Measurements from ENCODE around the gene NFIB.

The NFIB gene

DNA sequence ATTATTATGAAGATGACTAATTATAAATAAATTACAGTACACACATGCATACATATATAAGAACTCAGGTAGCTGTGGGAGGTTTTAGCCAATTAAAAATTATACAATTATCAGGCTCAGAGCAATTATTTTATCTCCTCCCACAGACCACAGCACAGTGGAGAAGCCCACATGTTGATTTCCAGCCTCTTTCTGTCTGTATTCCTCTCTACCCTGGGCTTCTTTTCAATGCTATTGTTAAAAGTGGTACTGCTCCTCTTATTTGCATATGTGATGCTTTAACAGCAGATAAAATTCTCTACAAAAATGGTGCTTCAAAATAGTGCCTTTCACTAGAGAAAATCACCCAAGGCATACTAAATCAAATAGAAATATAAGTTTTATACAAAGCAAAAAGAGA, 218.7 kb downstream of the NFIB start:
- DNase-seq: no peak

DNA sequence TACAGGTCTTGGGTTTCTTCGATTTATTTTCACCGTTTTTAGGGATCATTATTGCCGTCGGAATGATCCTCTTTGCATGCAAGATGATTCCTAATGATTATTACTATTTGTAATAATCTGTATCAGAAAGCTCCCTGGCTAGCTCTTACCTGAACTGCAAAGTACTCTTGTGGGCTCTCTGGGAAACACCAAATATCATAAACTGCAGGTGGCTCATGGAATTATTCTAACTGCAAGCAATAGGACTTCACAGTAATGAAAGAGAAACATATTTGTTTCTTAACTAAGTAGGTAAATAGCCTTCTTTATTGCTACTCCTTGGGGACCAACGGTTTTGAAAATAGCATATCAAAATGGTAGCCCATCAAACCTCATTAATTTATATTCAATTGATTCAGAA, 219.4 kb downstream of the NFIB start:
- no peak for DNase-seq

DNA sequence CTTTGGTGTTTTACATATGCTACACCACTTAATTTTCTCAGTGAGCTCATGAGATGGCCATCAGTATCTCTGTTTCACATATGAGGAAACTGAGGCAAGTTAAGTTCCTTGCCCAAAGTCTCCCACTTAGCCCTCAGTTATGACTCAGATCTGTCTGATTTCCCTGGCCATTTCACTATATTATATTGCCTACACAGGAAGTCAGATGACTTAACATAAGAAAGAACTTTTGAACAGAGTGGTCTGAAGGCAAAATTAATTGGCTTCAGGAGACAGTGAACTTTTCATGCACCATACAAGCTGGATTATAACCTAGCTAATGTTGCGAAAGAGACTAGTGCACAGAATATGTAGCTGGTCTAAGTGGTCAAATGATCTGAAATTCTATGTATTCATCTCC, 221.6 kb downstream of the NFIB start:
- DNase-seq: no peak

DNA sequence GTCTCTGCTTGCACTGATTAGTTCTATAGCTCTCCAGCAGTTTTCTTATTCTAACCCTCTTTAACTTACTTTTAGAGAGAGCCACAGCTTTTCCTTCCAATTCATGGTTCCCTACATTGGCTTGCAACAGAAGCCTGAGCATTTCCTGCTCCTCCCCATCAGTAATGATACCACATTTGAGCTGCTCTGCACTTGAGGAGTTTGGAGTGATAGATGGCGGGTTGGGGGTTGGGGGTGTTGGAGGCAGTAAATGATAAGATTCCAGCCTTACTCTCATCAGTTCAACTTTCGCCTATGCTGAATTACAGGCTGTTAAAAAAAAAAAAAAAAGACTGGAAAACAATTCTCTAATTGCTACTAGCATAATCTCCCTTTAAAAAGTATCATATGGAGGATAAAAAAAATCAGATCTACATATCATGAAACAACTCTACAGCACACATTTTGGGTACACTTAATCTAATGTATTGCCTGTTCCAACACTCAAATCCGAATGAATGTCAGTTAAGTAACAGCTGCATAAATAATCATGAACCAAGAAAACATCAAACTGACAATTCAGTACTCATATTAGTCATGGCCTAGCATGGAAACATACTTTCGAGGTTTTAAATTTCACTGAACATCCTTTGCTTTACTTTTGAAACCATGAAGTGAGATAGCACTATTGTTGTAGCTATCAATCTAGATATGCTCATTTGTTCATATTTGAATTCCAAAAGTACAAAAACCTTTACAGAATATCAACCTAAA, 224.7 kb downstream of the NFIB start:
- no peak for DNase-seq

DNA sequence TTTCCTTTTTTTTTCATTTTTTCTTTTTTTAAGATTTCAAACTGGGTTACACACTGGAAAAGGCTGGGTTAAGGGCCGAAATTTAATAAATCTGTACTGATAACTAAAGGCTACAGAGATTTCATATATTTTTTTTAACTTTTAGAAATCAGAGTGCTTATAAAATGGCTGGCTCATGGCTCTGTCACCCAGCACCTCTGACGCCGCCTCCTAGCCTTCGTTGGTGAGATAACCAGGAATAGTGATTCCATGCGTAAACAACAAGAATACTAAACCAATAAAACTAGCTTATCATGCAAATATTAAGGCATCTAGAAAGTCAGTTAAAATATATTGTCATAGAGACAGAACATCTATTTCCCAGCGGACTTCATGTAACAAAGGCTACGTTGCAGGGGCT, 226.4 kb downstream of the NFIB start:
- no peak for DNase-seq

DNA sequence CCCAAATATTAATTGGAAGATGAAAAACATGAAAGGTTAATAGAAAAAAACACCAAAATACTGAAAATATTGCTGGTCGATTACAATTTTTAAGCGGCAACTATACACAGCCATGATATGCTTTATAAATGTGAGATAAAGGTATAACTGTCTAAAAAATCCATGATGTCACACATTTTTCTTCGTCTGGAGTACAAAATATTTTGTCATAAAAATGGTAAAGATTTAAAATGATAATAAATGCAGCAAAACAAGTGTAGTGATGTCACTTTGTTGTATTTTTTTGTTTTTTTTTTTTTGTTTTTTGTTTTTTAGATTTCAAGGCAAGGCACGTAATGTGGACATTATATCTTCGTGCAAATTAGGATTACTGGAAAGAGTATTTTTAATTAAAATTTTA, 227.4 kb downstream of the NFIB start:
- DNase-seq: no peak

DNA sequence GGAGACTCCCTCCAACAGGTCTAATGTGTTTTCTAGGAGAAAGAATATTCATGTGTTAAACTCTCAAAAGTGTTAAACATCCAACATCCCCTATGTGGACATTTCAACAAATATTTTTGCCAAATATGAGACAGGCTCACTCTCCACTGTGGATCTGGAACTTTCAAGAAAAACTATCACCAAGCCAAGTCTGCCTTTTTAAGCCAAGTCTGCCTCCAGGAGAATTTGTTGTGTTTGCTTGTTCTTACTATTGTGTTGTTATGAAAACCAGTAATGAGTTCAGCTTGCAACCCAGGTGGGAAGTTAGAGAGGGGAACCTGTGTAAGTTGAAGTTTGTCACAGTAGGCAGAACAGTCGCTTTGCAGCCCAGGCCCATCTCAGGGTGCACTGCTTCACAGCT, 228.1 kb downstream of the NFIB start:
- no peak for DNase-seq

DNA sequence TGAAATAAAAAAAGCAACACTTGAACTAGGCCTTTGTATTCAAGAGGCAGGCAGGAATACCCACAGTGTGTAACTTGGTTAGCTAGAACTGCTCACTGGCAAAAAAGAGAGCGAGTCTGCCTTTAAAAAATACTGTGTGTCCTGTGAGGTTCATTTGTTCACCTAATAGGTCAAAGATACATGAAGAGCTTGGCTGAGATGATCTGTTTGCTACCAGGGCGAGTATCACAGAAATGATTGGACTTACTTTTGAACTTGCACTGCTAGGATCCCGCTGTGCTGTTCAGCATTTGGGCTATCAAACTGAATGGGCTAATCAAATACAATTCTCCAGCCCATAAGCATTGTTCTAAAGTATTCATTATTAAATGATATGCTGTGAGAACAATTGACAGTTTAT, 229.1 kb downstream of the NFIB start:
- no peak for DNase-seq

DNA sequence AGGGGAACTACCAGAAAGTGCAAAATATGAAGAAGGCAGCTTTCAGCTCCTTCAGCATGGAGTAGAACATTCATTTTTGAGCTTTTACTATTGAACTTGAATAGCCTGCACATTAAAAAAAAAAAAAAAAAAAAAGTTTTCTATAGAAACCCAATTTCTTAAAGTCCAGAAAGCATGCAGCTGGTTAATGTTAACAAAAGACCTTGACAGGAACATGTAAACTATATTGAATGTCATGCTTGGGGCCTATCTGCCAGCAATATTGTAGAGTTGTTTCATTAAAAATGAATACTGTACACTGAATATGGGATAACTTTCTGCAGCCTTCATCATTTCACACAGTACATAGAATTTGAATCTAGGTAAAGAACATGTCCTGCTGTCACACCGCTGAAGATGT, 230.6 kb downstream of the NFIB start:
- no peak for DNase-seq

DNA sequence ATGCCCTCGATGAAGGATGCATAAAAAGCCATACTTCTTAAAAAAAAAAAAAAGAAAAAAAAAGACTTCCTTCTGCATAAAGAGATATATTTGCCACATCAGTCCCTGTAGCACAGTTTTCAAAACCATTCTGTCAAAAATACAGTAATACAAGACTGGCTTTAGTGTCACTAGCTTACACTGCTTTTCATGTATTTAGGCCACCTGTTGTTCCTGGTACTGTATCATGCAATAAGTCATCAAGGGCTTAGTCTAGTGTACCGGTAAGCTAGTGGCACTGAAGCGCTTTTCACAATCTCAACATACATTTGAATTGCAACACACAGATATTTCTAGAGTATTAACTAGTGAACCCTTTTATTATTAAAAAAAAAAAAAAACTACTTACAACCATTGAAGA, 231.2 kb downstream of the NFIB start:
- no peak for DNase-seq

DNA sequence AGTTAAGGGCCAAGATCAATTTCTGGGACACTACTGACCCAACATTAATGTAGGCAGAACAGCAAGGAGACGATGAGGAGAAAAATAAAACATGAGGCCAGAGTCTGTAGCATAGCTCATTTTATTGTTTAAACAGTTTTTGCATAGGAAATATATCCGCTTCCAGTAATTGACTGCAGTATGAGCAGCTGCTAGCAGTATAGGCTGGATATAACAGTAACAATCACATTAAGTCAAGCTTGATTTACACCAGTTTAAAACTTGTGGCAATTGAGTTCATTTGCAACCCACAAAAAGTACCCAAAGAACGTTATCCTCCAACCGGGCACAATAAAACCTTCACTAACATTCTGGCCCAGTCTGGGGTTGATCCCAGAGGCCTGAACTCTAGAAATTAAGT, 232.2 kb downstream of the NFIB start:
- no peak for DNase-seq

DNA sequence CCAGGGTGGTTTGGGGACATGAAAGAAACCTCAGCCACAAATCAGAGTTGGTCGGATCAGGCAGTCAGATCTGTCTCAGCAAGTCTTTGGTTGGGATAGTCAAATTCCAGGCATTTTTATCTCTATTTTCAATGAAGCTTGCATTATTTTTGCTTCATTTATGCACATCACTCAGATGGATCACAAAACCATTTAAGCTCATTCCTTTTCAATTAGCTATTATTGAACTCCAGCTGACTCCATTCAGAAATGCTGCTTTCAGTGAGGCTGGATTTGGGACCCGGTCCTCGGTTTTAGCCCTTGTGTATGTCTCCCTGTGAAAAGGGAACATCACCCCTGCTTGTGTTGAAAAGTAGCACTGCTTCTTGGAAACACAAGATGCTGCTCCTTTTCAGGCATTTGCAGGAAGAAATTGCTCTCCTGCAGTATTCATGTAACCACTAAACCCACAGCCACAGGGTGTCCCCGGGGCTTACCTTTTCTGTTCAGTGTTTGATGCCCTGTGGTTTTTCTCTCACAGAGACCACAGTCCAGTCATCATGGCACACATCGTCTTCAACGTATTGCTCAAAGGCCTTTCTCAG, 232.9 kb downstream of the NFIB start:
- no peak for DNase-seq

DNA sequence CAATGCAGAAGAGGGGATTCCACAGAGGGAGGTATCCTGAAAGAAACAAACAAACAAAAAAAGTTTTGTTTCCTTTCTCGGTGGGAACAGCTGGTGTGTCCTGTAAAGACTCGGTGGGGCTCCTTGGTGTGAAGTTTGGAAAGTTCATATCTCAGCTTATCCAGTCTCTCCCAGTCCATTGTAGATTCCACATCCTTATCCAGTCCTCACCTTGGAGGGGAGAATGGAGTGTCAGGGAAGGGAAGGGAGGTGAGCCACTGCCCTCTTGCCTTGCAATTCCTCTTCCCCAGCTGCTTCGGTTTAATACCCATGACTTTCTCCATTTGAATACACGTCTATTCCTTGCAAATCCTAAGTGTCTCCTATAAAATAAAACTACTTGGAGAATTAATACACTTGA, 234.5 kb downstream of the NFIB start:
- DNase-seq: no peak

DNA sequence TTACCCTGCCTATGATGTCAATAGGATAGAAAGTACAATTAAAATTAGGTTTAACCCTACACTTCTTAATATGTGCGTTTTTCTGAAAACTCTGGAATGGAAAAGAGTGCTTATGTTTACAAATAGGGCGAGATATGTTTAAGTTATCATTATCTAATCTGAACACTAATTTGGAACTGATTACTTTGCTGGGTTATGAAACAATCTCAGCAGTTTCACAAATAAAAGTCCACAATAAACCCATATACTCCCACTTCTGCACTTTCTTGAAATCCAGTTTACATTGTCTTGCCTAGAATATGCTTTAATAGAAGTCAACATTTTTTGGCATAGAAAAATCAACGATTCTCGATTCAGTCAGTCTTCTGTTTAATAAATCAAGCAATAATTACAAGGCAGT, 236.3 kb downstream of the NFIB start:
- DNase-seq: no peak

DNA sequence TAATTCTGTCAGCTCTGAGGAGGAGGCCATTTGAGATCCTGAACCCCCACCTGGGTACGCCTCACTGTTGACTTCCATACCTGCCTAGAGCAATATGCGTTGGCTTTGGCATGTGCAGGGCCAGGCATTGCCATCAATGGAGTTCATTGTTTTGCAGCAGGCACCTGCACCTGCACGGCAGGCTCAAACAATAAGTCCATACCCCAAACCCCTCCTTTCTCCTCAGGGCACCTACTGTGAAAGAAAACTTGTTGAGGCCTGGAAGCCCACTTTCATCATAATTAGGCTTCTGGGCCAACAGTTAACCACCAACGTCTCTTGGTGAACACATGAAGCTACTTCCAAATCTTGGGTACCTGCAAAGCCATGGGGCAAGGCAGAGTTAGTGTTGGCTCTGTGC, 238.7 kb downstream of the NFIB start:
- DNase-seq: no peak

DNA sequence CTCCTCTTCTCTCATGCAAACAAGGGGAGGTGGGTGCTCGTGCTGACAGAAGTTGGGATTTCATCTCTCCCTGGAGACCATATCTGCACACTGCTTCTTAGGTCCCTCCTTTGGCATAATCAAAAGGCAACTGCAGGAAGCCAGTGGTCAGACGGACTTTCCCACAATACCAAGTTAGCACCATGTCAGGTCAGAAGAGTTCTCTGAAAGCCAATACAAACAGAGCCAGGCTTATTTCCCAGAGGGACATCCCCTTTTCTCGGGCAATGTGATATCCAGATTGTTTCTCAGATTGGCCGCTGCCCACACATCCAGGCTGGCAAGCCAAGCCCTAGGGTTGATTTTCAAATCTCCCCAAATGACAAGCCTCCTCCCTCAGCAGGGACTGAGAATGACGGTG, 241.1 kb downstream of the NFIB start:
- no peak for DNase-seq

DNA sequence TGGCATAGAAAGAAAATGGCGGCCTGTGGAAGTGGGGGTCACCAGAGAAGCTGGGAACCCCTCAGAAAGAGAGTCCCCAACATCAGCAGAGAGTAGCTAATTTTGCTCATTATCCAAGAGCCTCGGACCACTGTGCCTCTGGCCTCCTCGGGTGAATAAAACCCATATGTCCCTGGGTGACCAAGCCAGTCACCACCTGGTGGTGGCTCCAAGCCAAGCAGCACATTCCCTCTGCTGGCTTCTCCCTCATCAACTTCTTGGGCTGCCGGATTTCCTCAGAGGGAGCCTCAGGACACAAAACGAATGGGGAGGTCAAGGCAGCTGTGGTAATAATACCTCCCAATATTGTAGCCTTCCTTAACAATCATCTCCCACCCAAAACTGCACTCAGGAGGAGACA, 242.5 kb downstream of the NFIB start:
- no peak for DNase-seq

DNA sequence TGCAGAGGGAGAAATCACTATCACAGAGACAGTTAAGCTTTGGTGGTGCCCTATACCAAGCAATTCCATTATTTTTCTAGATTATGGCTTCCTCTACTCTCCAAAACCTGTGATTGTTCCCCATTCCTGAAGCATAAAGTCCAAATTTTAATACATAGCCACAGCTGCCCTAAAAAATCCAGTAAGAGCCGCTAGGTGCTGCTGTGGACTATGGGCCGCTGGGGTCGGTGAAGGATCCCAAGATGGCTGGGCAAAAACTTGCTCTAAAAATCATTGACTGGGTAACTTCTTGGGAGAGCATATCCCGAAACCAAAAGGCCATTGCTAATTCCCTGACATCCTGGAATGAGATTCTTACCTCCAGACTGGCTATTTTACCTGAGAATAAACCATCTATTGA, 245.3 kb downstream of the NFIB start:
- no peak for DNase-seq

DNA sequence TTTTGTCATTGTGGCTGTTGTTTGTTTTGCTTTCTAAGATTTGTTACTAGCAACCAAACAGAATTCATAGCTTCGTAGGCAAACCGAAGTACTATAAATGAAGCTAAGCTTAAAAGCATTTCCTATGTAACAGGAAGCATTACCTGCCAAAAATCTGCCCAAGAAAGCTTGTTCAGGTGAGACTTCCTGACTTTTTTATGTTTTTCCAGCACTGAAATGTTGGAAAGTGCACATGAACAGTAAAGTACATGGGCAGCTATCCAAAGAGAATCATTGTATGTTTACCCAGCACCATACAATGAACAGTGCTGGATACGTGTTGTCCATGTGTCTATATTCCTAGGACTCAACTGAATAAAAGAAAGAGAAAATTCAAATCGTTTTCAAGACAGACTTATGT, 247.1 kb downstream of the NFIB start:
- DNase-seq: no peak

DNA sequence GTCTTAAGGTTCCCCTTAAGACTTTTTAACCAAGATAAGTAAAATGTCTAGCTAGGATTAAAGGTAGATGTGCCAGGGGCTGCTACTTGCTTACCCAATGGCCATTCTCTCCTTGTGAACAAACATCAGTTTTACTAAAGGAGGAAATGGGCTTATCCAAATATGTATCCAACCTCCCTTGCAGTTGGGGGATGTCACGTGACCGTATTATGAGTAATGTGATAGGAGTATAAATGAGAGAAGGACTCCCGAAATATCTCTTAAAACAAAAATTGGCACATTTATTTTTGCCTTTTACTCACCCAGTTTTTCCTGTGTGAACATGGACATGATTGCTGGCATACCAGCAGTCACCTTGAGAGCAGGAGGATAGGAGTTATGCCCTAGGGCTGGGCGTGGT, 247.9 kb downstream of the NFIB start:
- no peak for DNase-seq

DNA sequence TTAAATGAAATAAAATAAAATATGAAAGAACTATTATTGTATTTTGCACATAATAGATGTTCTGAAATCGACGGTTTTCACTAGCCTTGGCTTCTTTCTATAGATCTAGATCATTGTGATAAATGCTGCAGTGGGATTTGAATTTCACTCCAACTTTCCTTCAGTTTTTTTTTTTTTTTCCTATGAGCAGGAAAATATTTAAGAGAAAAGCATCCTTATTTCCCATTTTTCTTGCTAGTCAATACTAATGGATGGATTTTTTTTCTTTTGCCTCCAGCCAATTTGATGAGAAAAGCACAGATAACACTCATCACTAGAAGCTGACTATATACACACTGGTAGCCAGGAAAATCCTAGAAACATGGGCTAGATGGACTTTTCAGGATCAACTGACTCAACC, 249.0 kb downstream of the NFIB start:
- no peak for DNase-seq

DNA sequence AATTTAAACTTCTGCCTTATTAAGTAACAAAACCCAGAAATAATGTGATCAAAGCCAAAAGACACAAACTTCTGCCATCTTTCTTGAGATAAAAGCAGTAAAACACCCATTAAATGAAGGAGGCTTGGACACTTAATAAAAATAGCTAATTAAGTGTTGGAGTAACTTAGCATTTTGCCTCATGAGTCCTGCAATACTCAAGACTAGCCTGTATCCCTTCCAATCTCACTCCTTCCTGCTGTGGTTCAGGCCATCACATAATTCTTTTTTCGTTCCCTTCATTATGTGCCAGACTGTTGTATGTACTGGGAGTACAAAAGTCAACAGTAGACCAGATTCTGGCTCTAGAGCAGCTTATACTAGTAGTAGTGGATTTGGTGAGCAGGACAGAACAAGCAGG, 250.2 kb downstream of the NFIB start:
- no peak for DNase-seq

DNA sequence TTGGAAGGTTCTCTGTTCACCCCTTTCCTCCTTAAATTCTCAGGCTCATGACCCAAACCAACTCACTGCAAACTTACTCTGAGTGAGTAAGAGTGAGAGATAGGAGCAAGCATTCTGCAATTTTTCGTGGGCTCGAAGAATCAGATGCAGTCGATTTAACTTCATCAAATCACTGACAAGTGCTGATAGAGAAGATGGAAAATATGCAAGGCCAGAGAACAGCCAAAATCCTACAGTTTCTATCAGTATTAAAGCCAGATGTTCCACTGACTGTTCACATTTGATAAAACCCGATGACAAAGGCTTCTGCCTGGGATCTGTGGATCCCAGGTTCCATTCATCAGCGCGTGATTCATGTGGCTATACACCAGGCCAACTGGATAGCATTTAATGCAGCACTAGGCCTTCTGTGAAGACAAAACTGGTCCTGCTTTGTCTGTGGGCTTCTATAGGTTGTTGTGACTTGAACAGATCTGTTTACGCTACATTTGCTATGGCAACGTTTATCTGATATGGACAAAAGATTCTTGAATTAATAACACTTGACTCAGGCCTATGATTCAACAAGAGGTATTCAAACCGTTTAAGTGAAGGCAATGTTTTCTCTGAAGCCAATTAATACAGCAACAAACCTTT, 251.2 kb downstream of the NFIB start:
- DNase-seq: no peak

DNA sequence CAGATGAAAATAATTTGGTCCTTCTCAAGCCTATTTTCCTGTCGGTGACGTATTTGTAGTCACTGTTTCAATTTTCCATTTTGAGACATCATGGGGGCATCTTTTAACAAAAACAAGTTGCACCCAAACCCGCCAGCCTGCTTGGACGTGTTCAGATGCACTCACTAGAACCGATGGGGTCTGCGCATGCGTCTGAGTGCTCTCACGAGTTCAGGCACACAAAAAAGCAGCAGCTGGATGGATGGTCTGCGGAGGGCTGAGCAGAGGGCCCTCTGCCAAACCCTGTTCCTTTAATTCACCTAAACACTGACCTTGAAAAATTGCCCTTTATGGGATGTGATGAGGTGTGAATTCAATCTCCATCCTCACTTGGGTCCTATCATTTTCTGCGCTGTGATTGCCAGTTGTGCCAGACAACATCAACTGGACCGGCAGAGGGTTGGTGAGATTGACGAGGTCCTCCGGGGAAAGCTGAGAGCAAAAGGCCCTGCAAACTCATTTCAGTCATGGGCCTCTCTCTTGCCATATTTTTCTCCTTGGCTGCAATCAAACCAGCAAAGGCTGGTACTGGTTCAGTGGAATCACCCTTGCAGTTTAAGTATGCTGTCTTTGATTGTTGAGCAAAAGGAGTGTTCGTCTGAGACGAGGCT, 251.9 kb downstream of the NFIB start:
- no peak for DNase-seq

All from HCEC 1CT (cell line).